Heart right ventricle (tissue), 16 donors: ENCODE data around the gene PIK3CB. TPM values are rescaled to one million over a fixed set of nuclear protein-coding genes. Genes with fewer than 3 reads are reported as not detected.

Experiments used
- ATAC-seq, 8 donors: fragments of 200-7000 bp; cut with Tn5 transposase; one replicate each; pipeline ENCODE4 v1.9.1; 2020; ENCODE audit warnings: mild to moderate bottlenecking in 8 of 8, moderate library complexity in 8 of 8, moderate number of reproducible peaks in 1 of 8
- DNase-seq, 2 donors: peaks; one replicate each; pipeline ENCODE4 v3.0.0-alpha.2; 2020
- H3K27ac ChIP-seq, 10 donors: fragments of 200-600 bp; sonication (generic) in 2 of 10; one replicate each; pipeline versions ENCODE4 v1.5.0 to v1.8.0; 2020 to 2022; ENCODE audit warnings: mild to moderate bottlenecking in 3 of 10
- H3K27me3 ChIP-seq, 7 donors: fragments of 200-600 bp; one replicate each; pipeline ENCODE4 v1.8.0; 2021 to 2022; ENCODE audit warnings: mild to moderate bottlenecking in 2 of 7
- H3K36me3 ChIP-seq, 9 donors: fragments of 200-600 bp; sonication (generic) in 1 of 9; one replicate each; pipeline versions ENCODE4 v1.5.0 to v1.8.0; 2020 to 2022; ENCODE audit warnings: mild to moderate bottlenecking in 2 of 9
- H3K4me1 ChIP-seq, 9 donors: fragments of 200-600 bp; sonication (generic) in 1 of 9; one replicate each; pipeline versions ENCODE4 v1.5.0 to v1.8.0; 2020 to 2022; ENCODE audit warnings: mild to moderate bottlenecking in 4 of 9
- H3K4me3 ChIP-seq, 10 donors: fragments of 200-600 bp; sonication (generic) in 2 of 10; one replicate each; pipeline versions ENCODE4 v1.5.0 to v1.8.0; 2020 to 2022; ENCODE audit warnings: mild to moderate bottlenecking in 7 of 10, moderate library complexity in 2 of 10
- H3K9me3 ChIP-seq, 11 donors: fragments of 200-600 bp in 10 of 11; sonication (generic) in 2 of 11; one replicate each; pipeline versions ENCODE4 v1.5.0 to v1.8.0; 2013 to 2022; ENCODE audit warnings: mild to moderate bottlenecking in 2 of 11, control low read depth in 1 of 11, moderate library complexity in 1 of 11
- WGBS, 2 donors: extraction: QIAGEN DNeasy Blood & Tissue Kit; methylation state at CpG; one replicate each; pipeline ENCODE4 v1.1.7; 2013; ENCODE audit warnings: inconsistent platforms in 1 of 2; 5-methylcytosine and 5-hydroxymethylcytosine counted together
- intact Hi-C, 10 donors: fragments of 100-400 bp; cut with DNase I; formaldehyde crosslinking; loops; one replicate each; pipeline versions ENCODE4 v1.11.1 to v1.14.2; 2022
- polyA plus RNA-seq, 2 donors: library from polyadenylated mRNA; stranded (reverse); fragments of 200-250 nt; gene quantifications; one replicate each; pipeline ENCODE4 v1.2.3, GENCODE V29; 2013
- total RNA-seq, 10 donors: library from RNA; stranded (reverse); fragmentation: NEBNext Ultra II Directional in 3 of 10; extraction: Animal tissue kit (Norgen Biotek cat#: 25700) in 3 of 10; gene quantifications; one replicate each; pipeline versions ENCODE4 v1.2.1 to v1.2.4, GENCODE V29; 2021 to 2023
- TF ChIP-seq, protein P1 (sequence below), 9 donors: fragments of 200-600 bp; sonication (generic) in 2 of 9; IDR thresholded peaks; one replicate each; pipeline versions ENCODE4 v1.5.0 to v1.8.0; 2021 to 2022; ENCODE audit warnings: antibody characterized with exemption in 9 of 9, mild to moderate bottlenecking in 5 of 9, moderate library complexity in 1 of 9
- donor health status: Arrhythmogenic right ventricular cardiomyopathy.
- donor health status: ischemic (EF 13 %, LVEDD 7.1; RV severe dilation, severe dysfunction).
- donor health status: healthy with polysubstance abuse.
- donor health status: DM: no; HTN: yes; CAD: no.
- donor health status: DM: no; HTN: no; CAD: no.
- donor health status: ischemic (EF 25% LVEDD 6.9; RV normal size, moderate dysfunction).
- donor health status: ischemic (EF 25% LVEDD 5.7; RV mildly dilated, moderate dysfunction).
- donor health status: healthy.
- donor health status: DM: yes; HTN: yes; CAD: no.
- donor health status: Ischemic cardiomyopathy.
- donor health status: ischemic (EF 35%, LVEDD 5.7; RV mildly dilated, moderate dysfunction).
- donor health status: nonischemic (EF 11% LVEDD 7.7; RV severe dilation, severe dysfunction).
- donor health status: DM: yes; HTN: yes; CAD: no.
- donor health status: PGD.
- donor health status: ischemic (EF 29% LVEDD 5.4; RV normal size, mild dysfunction).
- donor health status: nonischemic (EF 23%, LVEDD 6.1; RV moderate dilation, normal function).

PIK3CB gene
- total and polyA plus RNA-seq, 12 donors, result 8.1 to 45.7 (median 29.3) TPM

- Histone ChIP-seq H3K27ac (no peak overlapping the region), H3K4me1 (peaks cover 0 to 26% (median 4%) of the 10 kb centered on the region in 9 donors), H3K27me3 (no peaks in the 10 kb centered on the region), H3K4me3 (no peak overlapping the region), H3K9me3 (peaks cover 0 to 11% (median 0%) of the 10 kb centered on the region in 11 donors), H3K36me3 (peaks cover 0 to 60% (median 14%) of the 10 kb centered on the region in 9 donors)
- no peak for ATAC-seq
- no peak for DNase-seq
- intact Hi-C loops, result loop anchor here in 2 of 10 donors (10.0 kb wide), 1 partner anchor 56 kb away; no protein-coding TSS in a partner anchor
- TF ChIP-seq, protein P1, sequence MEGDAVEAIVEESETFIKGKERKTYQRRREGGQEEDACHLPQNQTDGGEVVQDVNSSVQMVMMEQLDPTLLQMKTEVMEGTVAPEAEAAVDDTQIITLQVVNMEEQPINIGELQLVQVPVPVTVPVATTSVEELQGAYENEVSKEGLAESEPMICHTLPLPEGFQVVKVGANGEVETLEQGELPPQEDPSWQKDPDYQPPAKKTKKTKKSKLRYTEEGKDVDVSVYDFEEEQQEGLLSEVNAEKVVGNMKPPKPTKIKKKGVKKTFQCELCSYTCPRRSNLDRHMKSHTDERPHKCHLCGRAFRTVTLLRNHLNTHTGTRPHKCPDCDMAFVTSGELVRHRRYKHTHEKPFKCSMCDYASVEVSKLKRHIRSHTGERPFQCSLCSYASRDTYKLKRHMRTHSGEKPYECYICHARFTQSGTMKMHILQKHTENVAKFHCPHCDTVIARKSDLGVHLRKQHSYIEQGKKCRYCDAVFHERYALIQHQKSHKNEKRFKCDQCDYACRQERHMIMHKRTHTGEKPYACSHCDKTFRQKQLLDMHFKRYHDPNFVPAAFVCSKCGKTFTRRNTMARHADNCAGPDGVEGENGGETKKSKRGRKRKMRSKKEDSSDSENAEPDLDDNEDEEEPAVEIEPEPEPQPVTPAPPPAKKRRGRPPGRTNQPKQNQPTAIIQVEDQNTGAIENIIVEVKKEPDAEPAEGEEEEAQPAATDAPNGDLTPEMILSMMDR (IDR thresholded peaks at IDR 0.05), result no peak
Observed at GRCh38 chr3:138670407-138670806, 164.3 kb downstream of the PIK3CB start.

GRCh38 chr3:138668107-138668506, 166.6 kb downstream of the PIK3CB start:
- DNase-seq (no peak), ATAC-seq (no peak)
- Histone ChIP-seq H3K9me3 (no peaks in the 10 kb centered on the region), H3K27me3 (no peaks in the 10 kb centered on the region), H3K36me3 (peaks cover 0 to 65% (median 27%) of the 10 kb centered on the region in 9 donors), H3K27ac (no peak overlapping the region), H3K4me1 (peaks cover 0 to 20% (median 4%) of the 10 kb centered on the region in 9 donors), H3K4me3 (no peak overlapping the region)
- TF ChIP-seq, protein P1 (IDR thresholded peaks at IDR 0.05), result no peak
- WGBS, 2 donors, result 38 to 48% methylated on average over 1 of the region's 1 CpG
- intact Hi-C loops, result loop anchor here in 1 of 10 donors (10.0 kb wide), 1 partner anchor 1677 kb away; no protein-coding TSS in a partner anchor

GRCh38 chr3:138657508-138657907, 177.2 kb downstream of the PIK3CB start:
- TF ChIP-seq, protein P1 (IDR thresholded peaks at IDR 0.05), result no peak
- no peaks in the 10 kb centered on the region for H3K4me1 ChIP-seq
- peaks cover 0 to 92% (median 30%) of the 10 kb centered on the region in 9 donors for H3K36me3 ChIP-seq
- intact Hi-C loops, result no loop called here
- no peak for DNase-seq
- WGBS, 2 donors, result 69 to 81% methylated on average over 2 of the region's 2 CpGs
- no peak overlapping the region for H3K27ac ChIP-seq
- no peaks in the 10 kb centered on the region for H3K9me3 ChIP-seq
- H3K4me3 ChIP-seq, result no peak overlapping the region
- no peaks in the 10 kb centered on the region for H3K27me3 ChIP-seq
- no peak for ATAC-seq

GRCh38 chr3:138653567-138653966, 181.2 kb downstream of the PIK3CB start:
- Histone ChIP-seq H3K27ac (no peak overlapping the region), H3K4me1 (no peaks in the 10 kb centered on the region), H3K36me3 (peaks cover 0 to 99% (median 49%) of the 10 kb centered on the region in 9 donors), H3K9me3 (peaks cover 0 to 5% (median 0%) of the 10 kb centered on the region in 11 donors), H3K27me3 (no peaks in the 10 kb centered on the region), H3K4me3 (no peak overlapping the region)
- intact Hi-C loops, result no loop called here
- TF ChIP-seq, protein P1 (IDR thresholded peaks at IDR 0.05), result no peak
- no peak for ATAC-seq
- DNase-seq, result no peak
